Measurements from ENCODE around the gene CEPT1. TPM values are rescaled to one million over a fixed set of nuclear protein-coding genes. Genes with fewer than 3 reads are reported as not detected.

The CEPT1 gene
- total RNA-seq, 1 donor, result 40.7 TPM

- DNase-seq (ENCODE audit: low read depth), result peak; percentile 48
- H3K4me3 ChIP-seq (ENCODE audit: low read depth, low read length), result no peak overlapping the region
- TF ChIP-seq CTCF (IDR thresholded peaks at IDR 0.05; ENCODE audit: insufficient read depth, low read length), result no peak
Measured at GRCh38 chr1:111161843-111162487, 21.9 kb downstream of the CEPT1 start.

GRCh38 chr1:111162488-111162880, 22.5 kb downstream of the CEPT1 start:
- no peak for TF ChIP-seq CTCF (IDR thresholded peaks at IDR 0.05; ENCODE audit: insufficient read depth, low read length)
- no peak for DNase-seq (ENCODE audit: low read depth)
- no peak overlapping the region for H3K4me3 ChIP-seq (ENCODE audit: low read depth, low read length)

GRCh38 chr1:111163363-111163762, 23.3 kb downstream of the CEPT1 start:
- H3K4me3 ChIP-seq (ENCODE audit: low read depth, low read length), result no peak overlapping the region
- DNase-seq (ENCODE audit: low read depth), result no peak
- no peak for TF ChIP-seq CTCF (IDR thresholded peaks at IDR 0.05; ENCODE audit: insufficient read depth, low read length)

- no peak overlapping the region for H3K4me3 ChIP-seq (ENCODE audit: low read depth, low read length)
- no peak for DNase-seq (ENCODE audit: low read depth)
- no peak for TF ChIP-seq CTCF (IDR thresholded peaks at IDR 0.05; ENCODE audit: insufficient read depth, low read length)
Measured at GRCh38 chr1:111164151-111164550, 24.1 kb downstream of the CEPT1 start.

GRCh38 chr1:111172463-111172862, 32.4 kb downstream of the CEPT1 start:
- H3K4me3 ChIP-seq (ENCODE audit: low read depth, low read length), result no peak overlapping the region
- no peak for TF ChIP-seq CTCF (IDR thresholded peaks at IDR 0.05; ENCODE audit: insufficient read depth, low read length)
- no peak for DNase-seq (ENCODE audit: low read depth)

GRCh38 chr1:111174070-111174469, 34.0 kb downstream of the CEPT1 start:
- no peak for DNase-seq (ENCODE audit: low read depth)
- no peak overlapping the region for H3K4me3 ChIP-seq (ENCODE audit: low read depth, low read length)
- TF ChIP-seq CTCF (IDR thresholded peaks at IDR 0.05; ENCODE audit: insufficient read depth, low read length), result no peak

- DNase-seq (ENCODE audit: low read depth), result no peak
- no peak for TF ChIP-seq CTCF (IDR thresholded peaks at IDR 0.05; ENCODE audit: insufficient read depth, low read length)
- H3K4me3 ChIP-seq (ENCODE audit: low read depth, low read length), result no peak overlapping the region
Measured at GRCh38 chr1:111175349-111175748, 35.3 kb downstream of the CEPT1 start.
